CD14-positive monocyte (primary cell): ENCODE results near the gene HMGN1. TPM values are rescaled to one million over a fixed set of nuclear protein-coding genes. Genes with fewer than 3 reads are reported as not detected.

Experiments used
- DNase-seq, 3 donors: peaks; one replicate each; pipeline ENCODE4 v3.0.0-alpha.2; 2011 to 2022
- H2AFZ ChIP-seq: 2 replicates; pipeline ENCODE4 v1.6.0; 2012; ENCODE audit warnings: mild to moderate bottlenecking, low read depth, low read length, inconsistent platforms; ENCODE audit not compliant: insufficient read depth, poor library complexity, severe bottlenecking
- H3K27ac ChIP-seq, 2 donors: 1 replicate in 1 of 2; 2 replicates in 1 of 2; pipeline ENCODE4 v1.5.1; 2012 to 2013; ENCODE audit warnings: low read length in 2 of 2, control low read depth in 1 of 2, inconsistent platforms in 1 of 2, low read depth in 1 of 2, mild to moderate bottlenecking in 1 of 2
- H3K27me3 ChIP-seq, 2 donors: one replicate each; pipeline versions ENCODE4 v1.6.0 to v1.6.1; 2011 to 2013; ENCODE audit warnings: low read length in 2 of 2; ENCODE audit not compliant: control insufficient read depth in 2 of 2, insufficient read depth in 2 of 2
- H3K36me3 ChIP-seq, 2 donors: replicated peaks in 1 of 2; 1 replicate in 1 of 2; 2 replicates in 1 of 2; pipeline versions ENCODE4 v1.5.1 to v1.6.1; 2012 to 2013; ENCODE audit warnings: low read length in 2 of 2, control low read depth in 1 of 2, inconsistent platforms in 1 of 2, mild to moderate bottlenecking in 1 of 2; ENCODE audit not compliant: insufficient read depth in 2 of 2, control insufficient read depth in 1 of 2
- H3K4me1 ChIP-seq, 2 donors: 1 replicate in 1 of 2; 2 replicates in 1 of 2; pipeline versions ENCODE4 v1.5.1 to v1.6.1; 2012 to 2013; ENCODE audit warnings: low read length in 2 of 2, control low read depth in 1 of 2, inconsistent platforms in 1 of 2, mild to moderate bottlenecking in 1 of 2, moderate library complexity in 1 of 2; ENCODE audit not compliant: insufficient read depth in 2 of 2, control insufficient read depth in 1 of 2
- H3K4me2 ChIP-seq: replicated peaks from 2 replicates; pipeline ENCODE3; 2012; ENCODE audit warnings: low read length, moderate library complexity, mild to moderate bottlenecking; ENCODE audit not compliant: poor library complexity, severe bottlenecking; ENCODE audit errors: extremely low read depth
- H3K4me3 ChIP-seq, 3 experiments: fragments of 200-600 bp in 1 of 3; sonication (generic) in 1 of 3; replicated peaks in 1 of 3; 1 replicate in 2 of 3; 2 replicates in 1 of 3; pipeline ENCODE4 v1.5.1; 2011 to 2013; ENCODE audit warnings: low read length in 3 of 3, mild to moderate bottlenecking in 3 of 3, control low read depth in 2 of 3, low read depth in 2 of 3, inconsistent platforms in 1 of 3, moderate library complexity in 1 of 3
- H3K79me2 ChIP-seq: 2 replicates; pipeline ENCODE4 v1.6.0; 2012; ENCODE audit warnings: mild to moderate bottlenecking, control low read depth, inconsistent platforms, low read length, moderate library complexity; ENCODE audit not compliant: insufficient read depth
- H3K9ac ChIP-seq: 2 replicates; pipeline ENCODE4 v1.6.0; 2017; ENCODE audit warnings: low read length, mild to moderate bottlenecking; ENCODE audit not compliant: insufficient read depth, poor library complexity, severe bottlenecking
- H3K9me3 ChIP-seq, 2 donors: replicated peaks in 1 of 2; 1 replicate in 1 of 2; 2 replicates in 1 of 2; pipeline versions ENCODE4 v1.5.1 to v1.6.1; 2012 to 2013; ENCODE audit warnings: low read length in 2 of 2, control low read depth in 1 of 2; ENCODE audit not compliant: control insufficient read depth in 1 of 2, insufficient read depth in 1 of 2
- H4K20me1 ChIP-seq: 2 replicates; pipeline ENCODE4 v1.6.0; 2012; ENCODE audit warnings: mild to moderate bottlenecking, low read length, control low read depth, moderate library complexity; ENCODE audit not compliant: insufficient read depth
- H3K27ac Mint-ChIP-seq, 7 donors: one replicate each; pipeline ENCODE4 v1.8.0; 2020; ENCODE audit warnings: mild to moderate bottlenecking in 7 of 7, mixed read lengths in 7 of 7, moderate library complexity in 6 of 7, inconsistent platforms in 2 of 7
- H3K27me3 Mint-ChIP-seq, 3 donors: one replicate each; pipeline ENCODE4 v1.8.0; 2021 to 2022; ENCODE audit warnings: low read depth in 3 of 3, mild to moderate bottlenecking in 3 of 3, mixed read lengths in 3 of 3, moderate library complexity in 3 of 3, inconsistent platforms in 1 of 3
- H3K36me3 Mint-ChIP-seq, 2 donors: one replicate each; pipeline ENCODE4 v1.8.0; 2020; ENCODE audit warnings: mixed read lengths in 2 of 2, inconsistent platforms in 1 of 2, mild to moderate bottlenecking in 1 of 2
- H3K4me1 Mint-ChIP-seq: one replicate; pipeline ENCODE4 v1.8.0; 2020; ENCODE audit warnings: mild to moderate bottlenecking, mixed read lengths
- H3K4me3 Mint-ChIP-seq, 2 donors: one replicate each; pipeline ENCODE4 v1.8.0; 2020; ENCODE audit warnings: mild to moderate bottlenecking in 2 of 2, mixed read lengths in 2 of 2, moderate library complexity in 1 of 2
- H3K9me3 Mint-ChIP-seq, 7 donors: one replicate each; pipeline ENCODE4 v1.8.0; 2020 to 2022; ENCODE audit warnings: mixed read lengths in 7 of 7, mild to moderate bottlenecking in 6 of 7, moderate library complexity in 6 of 7, inconsistent platforms in 2 of 7
- WGBS: methylation state at CpG from one replicate; pipeline ENCODE4 v1.1.5; 2013; ENCODE audit warnings: missing lambda C conversion rate; ENCODE audit not compliant: insufficient coverage; 5-methylcytosine and 5-hydroxymethylcytosine counted together
- intact Hi-C, 2 donors: fragments of 100-400 bp; cut with micrococcal nuclease; formaldehyde crosslinking; loops; one replicate each; pipeline versions ENCODE4 v1.15.0 to v1.15.1; 2023
- polyA plus RNA-seq, 3 donors: library from polyadenylated mRNA; depleted of rRNA in 1 of 3; unstranded in 2 of 3; stranded (reverse) in 1 of 3; fragments of 300-500 nt in 2 of 3; fragments of >200 nt in 1 of 3; fragmentation: Illumina TruSeq in 2 of 3; gene quantifications; 1 replicate in 2 of 3; 2 replicates in 1 of 3; pipeline ENCODE4 v1.2.3, GENCODE V29; 2012 to 2021
- TF ChIP-seq, protein P1 (sequence below): fragments of 200-600 bp; IDR thresholded peaks from one replicate; pipeline ENCODE4 v1.8.0; 2022; ENCODE audit warnings: antibody characterized with exemption, mild to moderate bottlenecking

The HMGN1 gene
- polyA plus RNA-seq, 3 donors, result 59.8 to 74.7 (median 72.7) TPM

DNA sequence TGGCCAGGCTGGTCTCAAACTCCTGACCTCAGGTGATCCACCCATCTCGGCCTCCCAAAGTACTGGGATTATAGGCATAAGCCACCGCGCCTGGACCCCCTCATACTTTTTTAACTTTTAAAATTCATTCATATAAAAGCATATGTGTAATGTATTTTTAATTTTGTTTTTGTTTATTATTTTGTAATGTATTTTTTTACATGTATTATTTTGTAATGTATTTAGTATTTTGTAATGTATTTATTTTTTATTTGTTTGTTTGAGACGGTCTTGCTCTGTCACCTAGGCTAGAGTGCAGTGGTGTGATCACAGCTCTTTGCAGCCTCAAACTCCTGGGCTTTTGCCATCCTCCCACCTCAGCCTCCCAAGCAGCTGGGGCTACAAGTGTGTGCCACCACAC is 23.4 kb downstream of the HMGN1 start:
- Histone ChIP-seq H3K27me3 (no peaks in the 10 kb centered on the region), H3K27ac (no peak overlapping the region), H3K4me3 (no peak overlapping the region), H3K4me2 (no peak overlapping the region), H3K9ac (no peak overlapping the region), H2AFZ (no peak overlapping the region), H3K4me1 (no peaks in the 10 kb centered on the region), H3K79me2 (no peaks in the 10 kb centered on the region), H3K36me3 (no peaks in the 10 kb centered on the region), H4K20me1 (no peaks in the 10 kb centered on the region), H3K9me3 (no peaks in the 10 kb centered on the region)
- H3K4me3 Mint-ChIP-seq, result no peak overlapping the region
- peaks cover 0 to 4% (median 3%) of the 10 kb centered on the region in 3 donors for H3K27me3 Mint-ChIP-seq
- TF ChIP-seq, protein P1, sequence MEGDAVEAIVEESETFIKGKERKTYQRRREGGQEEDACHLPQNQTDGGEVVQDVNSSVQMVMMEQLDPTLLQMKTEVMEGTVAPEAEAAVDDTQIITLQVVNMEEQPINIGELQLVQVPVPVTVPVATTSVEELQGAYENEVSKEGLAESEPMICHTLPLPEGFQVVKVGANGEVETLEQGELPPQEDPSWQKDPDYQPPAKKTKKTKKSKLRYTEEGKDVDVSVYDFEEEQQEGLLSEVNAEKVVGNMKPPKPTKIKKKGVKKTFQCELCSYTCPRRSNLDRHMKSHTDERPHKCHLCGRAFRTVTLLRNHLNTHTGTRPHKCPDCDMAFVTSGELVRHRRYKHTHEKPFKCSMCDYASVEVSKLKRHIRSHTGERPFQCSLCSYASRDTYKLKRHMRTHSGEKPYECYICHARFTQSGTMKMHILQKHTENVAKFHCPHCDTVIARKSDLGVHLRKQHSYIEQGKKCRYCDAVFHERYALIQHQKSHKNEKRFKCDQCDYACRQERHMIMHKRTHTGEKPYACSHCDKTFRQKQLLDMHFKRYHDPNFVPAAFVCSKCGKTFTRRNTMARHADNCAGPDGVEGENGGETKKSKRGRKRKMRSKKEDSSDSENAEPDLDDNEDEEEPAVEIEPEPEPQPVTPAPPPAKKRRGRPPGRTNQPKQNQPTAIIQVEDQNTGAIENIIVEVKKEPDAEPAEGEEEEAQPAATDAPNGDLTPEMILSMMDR, result no peak
- no peaks in the 10 kb centered on the region for H3K36me3 Mint-ChIP-seq
- intact Hi-C loops, result no loop called here
- WGBS, result no CpG with 5 or more reads among the region's 4 CpGs
- no peak for DNase-seq
- H3K27ac Mint-ChIP-seq, result no peak overlapping the region
- H3K4me1 Mint-ChIP-seq, result no peaks in the 10 kb centered on the region
- peaks cover 0 to 3% (median 0%) of the 10 kb centered on the region in 7 donors for H3K9me3 Mint-ChIP-seq

DNA sequence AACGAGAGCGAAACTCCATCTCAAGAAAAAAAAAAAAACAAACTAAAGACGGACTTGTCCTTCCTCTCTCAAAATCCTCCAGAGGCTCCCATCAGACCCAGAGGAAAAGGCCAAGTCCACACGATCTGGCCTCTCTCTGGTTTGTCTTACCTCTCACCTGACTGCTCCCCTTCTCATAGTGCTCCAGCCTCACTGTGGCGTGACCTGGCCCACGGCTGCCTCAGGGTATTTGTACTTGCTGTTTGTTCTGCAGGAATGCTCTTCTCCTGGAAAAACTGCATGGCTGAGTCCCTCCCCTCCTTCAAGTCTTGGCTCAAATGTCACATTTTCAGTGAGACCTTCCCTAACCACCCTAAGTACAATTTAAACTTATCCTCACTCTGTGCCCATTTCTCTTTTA is 27.5 kb downstream of the HMGN1 start:
- intact Hi-C loops, result no loop called here
- Histone ChIP-seq H2AFZ (no peak overlapping the region), H3K27me3 (no peaks in the 10 kb centered on the region), H3K36me3 (no peaks in the 10 kb centered on the region), H3K4me1 (peaks cover 18 to 19% of the 10 kb centered on the region in 2 donors), H3K4me2 (no peak overlapping the region), H3K9ac (no peak overlapping the region), H4K20me1 (no peaks in the 10 kb centered on the region), H3K4me3 (no peak overlapping the region), H3K9me3 (no peaks in the 10 kb centered on the region), H3K79me2 (no peaks in the 10 kb centered on the region), H3K27ac (no peak overlapping the region)
- Mint-ChIP-seq H3K36me3 (no peaks in the 10 kb centered on the region), H3K27ac (peak overlapping the region in 2 of 7 donors; percentile 4 to 44), H3K9me3 (peaks cover 0 to 3% (median 0%) of the 10 kb centered on the region in 7 donors), H3K27me3 (peaks cover under 1 to 3% (median 2%) of the 10 kb centered on the region in 3 donors), H3K4me3 (no peak overlapping the region), H3K4me1 (peaks cover 19% of the 10 kb centered on the region)
- WGBS, result 100% methylated on average over 3 of the region's 6 CpGs
- DNase-seq, result no peak
- TF ChIP-seq, protein P1, result no peak
